Measurements from ENCODE around the gene KANK2.

GRCh38 chr19:11136400-11137101 is 60.8 kb downstream of the KANK2 start:
- TF ChIP-seq YY1 (IDR thresholded peaks at IDR 0.05; ENCODE audit: low read depth, low read length) (no peak), CTCF (IDR thresholded peaks at IDR 0.05; ENCODE audit: control extremely low read depth in 1 of 3, insufficient read depth in 1 of 3, low read depth in 1 of 3, low read length in 3 of 3) (no peak), JUND (IDR thresholded peaks at IDR 0.05; ENCODE audit: low read length) (no peak), CHD2 (IDR thresholded peaks at IDR 0.05; ENCODE audit: low read length) (no peak), POLR2A (IDR thresholded peaks at IDR 0.05; ENCODE audit: control extremely low read depth in 1 of 2, low read depth in 2 of 2, low read length in 2 of 2) (no peak), ZNF274 (IDR thresholded peaks at IDR 0.05; ENCODE audit: borderline replicate concordance, extremely low read depth, low read length) (no peak)

All from H1 (cell line).